Heart left ventricle (tissue), 16 donors: Measurements from ENCODE around the gene NREP. TPM values are rescaled to one million over a fixed set of nuclear protein-coding genes. Genes with fewer than 3 reads are reported as not detected.

Experiments
- ATAC-seq, 4 donors: fragments of 200-7000 bp; cut with Tn5 transposase; one replicate each; pipeline ENCODE4 v1.9.1; 2020 to 2022; ENCODE audit warnings: moderate library complexity in 4 of 4, mild to moderate bottlenecking in 3 of 4, moderate number of reproducible peaks in 1 of 4
- DNase-seq, 5 donors: peaks; one replicate each; pipeline ENCODE4 v3.0.0-alpha.2; 2020
- H3K27ac ChIP-seq, 12 donors: fragments of 200-600 bp; sonication (generic) in 4 of 12; one replicate each; pipeline versions ENCODE4 v1.5.0 to v1.8.0; 2016 to 2022; ENCODE audit warnings: mild to moderate bottlenecking in 2 of 12
- H3K27me3 ChIP-seq, 9 donors: fragments of 200-600 bp; sonication (generic) in 2 of 9; one replicate each; pipeline versions ENCODE4 v1.5.1 to v1.8.0; 2016 to 2022; ENCODE audit warnings: mild to moderate bottlenecking in 3 of 9
- H3K36me3 ChIP-seq, 9 donors: fragments of 200-600 bp; sonication (generic) in 2 of 9; one replicate each; pipeline versions ENCODE4 v1.5.0 to v1.8.0; 2018 to 2022; ENCODE audit warnings: mild to moderate bottlenecking in 2 of 9
- H3K4me1 ChIP-seq, 12 donors: fragments of 200-600 bp; sonication (generic) in 4 of 12; one replicate each; pipeline versions ENCODE4 v1.5.0 to v1.8.0; 2016 to 2022; ENCODE audit warnings: mild to moderate bottlenecking in 3 of 12
- H3K4me3 ChIP-seq, 12 donors: fragments of 200-600 bp; sonication (generic) in 4 of 12; one replicate each; pipeline versions ENCODE4 v1.5.0 to v1.8.0; 2017 to 2022; ENCODE audit warnings: mild to moderate bottlenecking in 9 of 12, moderate library complexity in 4 of 12
- H3K9me3 ChIP-seq, 12 donors: fragments of 200-600 bp; sonication (generic) in 4 of 12; one replicate each; pipeline versions ENCODE4 v1.5.0 to v1.8.0; 2016 to 2022; ENCODE audit warnings: mild to moderate bottlenecking in 1 of 12
- CTCF ChIP-seq, 12 donors: fragments of 200-600 bp; sonication (generic) in 4 of 12; IDR thresholded peaks; one replicate each; pipeline versions ENCODE4 v1.5.0 to v1.8.0; 2018 to 2022; ENCODE audit warnings: antibody characterized with exemption in 12 of 12, mild to moderate bottlenecking in 5 of 12
- POLR2A ChIP-seq, 2 donors: fragments of 450-650 bp; IDR thresholded peaks; one replicate each; pipeline ENCODE4 v1.6.1; 2017; ENCODE audit warnings: antibody characterized with exemption in 2 of 2, mild to moderate bottlenecking in 2 of 2, moderate library complexity in 2 of 2
- WGBS, 4 donors: extraction: QIAGEN DNeasy Blood & Tissue Kit in 2 of 4; methylation state at CpG; one replicate each; pipeline versions ENCODE4 v1.1.5 to v1.1.7; 2013 to 2018; 5-methylcytosine and 5-hydroxymethylcytosine counted together
- intact Hi-C, 10 donors: fragments of 100-400 bp; cut with DNase I; formaldehyde crosslinking; loops; one replicate each; pipeline versions ENCODE4 v1.11.1 to v1.14.2; 2022
- polyA plus RNA-seq, 2 donors: library from polyadenylated mRNA; stranded (reverse); fragments of 200-250 nt; gene quantifications; one replicate each; pipeline ENCODE4 v1.2.3, GENCODE V29; 2013
- total RNA-seq, 9 donors: library from RNA; depleted of rRNA in 2 of 9; stranded (reverse); fragments of >200 nt in 2 of 9; fragmentation: NEBNext Ultra II Directional in 3 of 9; extraction: Animal tissue kit (Norgen Biotek cat#: 25700) in 3 of 9; gene quantifications; one replicate each; pipeline versions ENCODE4 v1.1.0 to v1.2.4, GENCODE V29; 2016 to 2023
- donor health status: ischemic (EF 13 %, LVEDD 7.1; RV severe dilation, severe dysfunction).
- donor health status: healthy with polysubstance abuse.
- donor health status: DM: no; HTN: yes; CAD: no.
- donor health status: DM: no; HTN: no; CAD: no.
- donor health status: ischemic (EF 25% LVEDD 6.9; RV normal size, moderate dysfunction).
- donor health status: ischemic (EF 25% LVEDD 5.7; RV mildly dilated, moderate dysfunction).
- donor health status: healthy.
- donor health status: DM: yes; HTN: yes; CAD: no.
- donor health status: ischemic (EF 35%, LVEDD 5.7; RV mildly dilated, moderate dysfunction).
- donor health status: nonischemic (EF 11% LVEDD 7.7; RV severe dilation, severe dysfunction).
- donor health status: DM: yes; HTN: yes; CAD: no.
- donor health status: PGD.
- donor health status: ischemic (EF 29% LVEDD 5.4; RV normal size, mild dysfunction).
- donor health status: nonischemic (EF 23%, LVEDD 6.1; RV moderate dilation, normal function).

The NREP gene
- total and polyA plus RNA-seq, 11 donors = 8.1 to 71.8 (median 34.5) TPM

DNA sequence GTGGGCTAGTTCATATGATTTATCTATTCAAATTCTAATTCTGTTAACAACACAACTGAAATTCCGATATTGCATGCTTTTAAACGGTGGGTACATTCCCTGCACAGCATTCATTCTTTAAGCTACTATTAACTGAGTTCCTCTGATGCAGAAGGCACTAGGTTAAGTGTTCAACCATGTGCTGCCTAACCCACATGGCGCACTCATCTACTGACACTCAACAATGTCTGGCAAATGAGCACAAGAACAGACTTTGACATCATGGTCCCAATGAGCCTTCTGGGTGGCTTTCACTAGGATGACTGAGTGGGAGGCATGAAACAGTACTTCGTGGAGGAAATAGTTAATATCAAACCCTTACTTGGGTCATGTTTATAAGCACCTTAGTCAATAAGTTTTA lies 10.2 kb downstream of the NREP start:
- no peak for DNase-seq
- H3K4me1 ChIP-seq = peaks cover 3 to 85% (median 56%) of the 10 kb centered on the region in 12 donors
- no peak overlapping the region for H3K27ac ChIP-seq
- ATAC-seq = peak in 1 of 4 donors; percentile 23
- no peaks in the 10 kb centered on the region for H3K27me3 ChIP-seq
- H3K4me3 ChIP-seq = no peak overlapping the region
- H3K9me3 ChIP-seq = no peaks in the 10 kb centered on the region
- WGBS, 4 donors = 54 to 69% (median 57%) methylated on average over 4 of the region's 4 CpGs
- intact Hi-C loops = loop anchor here in 2 of 10 donors (5.0 to 10.0 kb wide), 2 partner anchors 64 to 192 kb away; no protein-coding TSS in a partner anchor
- peaks cover 0 to 5% (median 0%) of the 10 kb centered on the region in 9 donors for H3K36me3 ChIP-seq
- no peak for TF ChIP-seq POLR2A (IDR thresholded peaks at IDR 0.05)
- no peak for TF ChIP-seq CTCF (IDR thresholded peaks at IDR 0.05)

- 76 to 80% (median 78%) methylated on average over 4 of the region's 4 CpGs for WGBS, 4 donors
- DNase-seq (no peak), ATAC-seq (no peak)
- Histone ChIP-seq H3K4me1 (peaks cover 3 to 93% (median 58%) of the 10 kb centered on the region in 12 donors), H3K27me3 (no peaks in the 10 kb centered on the region), H3K36me3 (peaks cover 0 to 5% (median 0%) of the 10 kb centered on the region in 9 donors), H3K9me3 (no peaks in the 10 kb centered on the region), H3K4me3 (no peak overlapping the region), H3K27ac (no peak overlapping the region)
- TF ChIP-seq POLR2A (IDR thresholded peaks at IDR 0.05) (no peak), CTCF (IDR thresholded peaks at IDR 0.05) (no peak)
- intact Hi-C loops = loop anchor here in 2 of 10 donors (5.0 to 10.0 kb wide), 2 partner anchors 63 to 190 kb away; no protein-coding TSS in a partner anchor
These were observed 11.8 kb downstream of the NREP start for GRCh38 chr5:111745075-111745739.

- WGBS, 4 donors = 54 to 66% (median 56%) methylated on average over 2 of the region's 2 CpGs
- no peaks in the 10 kb centered on the region for H3K9me3 ChIP-seq
- no peak for DNase-seq
- no peak for TF ChIP-seq CTCF (IDR thresholded peaks at IDR 0.05)
- no peak for TF ChIP-seq POLR2A (IDR thresholded peaks at IDR 0.05)
- no peak for ATAC-seq
- no peaks in the 10 kb centered on the region for H3K27me3 ChIP-seq
- intact Hi-C loops = loop anchor here in 2 of 10 donors (5.0 to 10.0 kb wide), 2 partner anchors 62 to 190 kb away; no protein-coding TSS in a partner anchor
- H3K4me1 ChIP-seq = peaks cover 3 to 93% (median 56%) of the 10 kb centered on the region in 12 donors
- H3K4me3 ChIP-seq = no peak overlapping the region
- H3K36me3 ChIP-seq = no peaks in the 10 kb centered on the region
- H3K27ac ChIP-seq = peak overlapping the region in 1 of 12 donors; percentile 11
These were observed 12.5 kb downstream of the NREP start for GRCh38 chr5:111744455-111744854.

DNA sequence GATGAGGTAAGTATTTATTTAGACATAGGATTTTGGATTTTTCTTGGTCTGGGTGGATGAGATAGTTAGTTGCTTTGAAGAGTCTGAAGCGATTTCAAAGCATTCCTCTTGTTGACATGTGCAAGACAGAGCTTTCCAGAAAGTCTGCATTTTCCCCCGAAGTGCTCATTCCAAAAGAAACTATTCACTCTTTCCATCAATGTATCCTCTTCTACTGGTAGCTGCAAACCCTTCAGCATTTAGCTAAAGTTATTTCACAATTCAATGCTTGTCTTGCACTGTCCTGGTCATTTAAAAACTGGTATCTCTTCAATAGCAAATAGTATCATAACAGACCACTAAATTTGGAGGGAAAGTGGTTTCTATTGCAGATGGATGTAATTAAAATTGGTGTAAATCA lies 13.0 kb downstream of the NREP start:
- H3K4me1 ChIP-seq = peaks cover 3 to 94% (median 56%) of the 10 kb centered on the region in 12 donors
- H3K27me3 ChIP-seq = no peaks in the 10 kb centered on the region
- no peaks in the 10 kb centered on the region for H3K9me3 ChIP-seq
- no peak for TF ChIP-seq CTCF (IDR thresholded peaks at IDR 0.05)
- TF ChIP-seq POLR2A (IDR thresholded peaks at IDR 0.05) = no peak
- intact Hi-C loops = loop anchor here in 2 of 10 donors (5.0 to 10.0 kb wide), 2 partner anchors 62 to 189 kb away; no protein-coding TSS in a partner anchor
- WGBS, 4 donors = 36 to 47% (median 43%) methylated on average over 2 of the region's 2 CpGs
- ATAC-seq = peak in 1 of 4 donors; percentile 15
- no peak overlapping the region for H3K4me3 ChIP-seq
- no peak for DNase-seq
- H3K36me3 ChIP-seq = no peaks in the 10 kb centered on the region
- H3K27ac ChIP-seq = peak overlapping the region in 3 of 12 donors; percentile 11 to 61 (median 35)
